Measurements from ENCODE around the gene KAT2A.

GRCh38 chr17:42088736-42089135 is 32.4 kb downstream of the KAT2A start:
- TF ChIP-seq POLR2AphosphoS5 (IDR thresholded peaks at IDR 0.05) (no peak), CTCF (IDR thresholded peaks at IDR 0.05 in 8 of 11, conservative IDR thresholded peaks at IDR 0.05 in 3 of 11) (no peak)

Measured in spleen (tissue), 7 donors.